ENCODE measurements around the gene SPINK8. TPM values are rescaled to one million over a fixed set of nuclear protein-coding genes. Genes with fewer than 3 reads are reported as not detected.

The SPINK8 gene
- total and polyA plus RNA-seq, 2 of the 4 experiments (the other 2 are of a cell fraction), result not detected

DNA sequence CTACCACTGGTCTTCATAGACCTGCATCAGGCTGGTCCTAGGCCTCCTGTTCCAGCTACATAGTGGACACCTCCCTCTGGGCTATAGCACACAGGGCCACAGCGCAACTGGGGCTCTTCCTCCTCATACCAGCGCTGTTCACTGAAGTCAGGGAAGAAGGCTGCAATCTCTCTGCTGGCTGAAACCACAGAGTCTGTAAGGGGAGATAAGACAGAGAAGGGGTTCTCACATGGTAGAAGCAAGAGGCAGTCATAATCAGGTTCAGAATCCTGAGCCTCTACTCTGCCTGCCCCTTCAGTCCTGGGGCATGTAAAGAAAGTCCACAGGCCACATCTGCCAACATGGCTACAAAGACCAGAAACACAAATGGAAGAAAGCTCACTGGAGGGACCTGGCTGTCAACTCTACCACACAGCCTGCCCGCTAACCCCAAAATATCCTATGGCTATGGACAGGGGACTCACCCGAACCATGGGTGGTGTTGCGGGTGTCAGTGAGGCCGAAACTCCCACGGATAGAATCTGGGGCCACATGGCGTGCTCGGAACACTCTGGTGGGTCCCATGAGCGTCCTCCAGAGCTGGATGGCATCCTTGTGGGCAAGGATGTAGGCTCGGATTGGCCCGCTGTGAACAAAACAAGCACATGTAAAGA is 38.7 kb downstream of the SPINK8 start:
- CTCF ChIA-PET, result no interaction called here
- Histone ChIP-seq H3K23ac (ENCODE audit: low read depth, low read length) (no peak overlapping the region), H3K4ac (ENCODE audit: low read depth, low read length) (no peak overlapping the region), H3K9me1 (ENCODE audit: insufficient read depth, low read length) (peaks cover 12% of the 10 kb centered on the region; the same call in 1 of the 2 replicates), H3K79me1 (ENCODE audit: low read depth in 1 of 2, low read length in 2 of 2) (peaks cover 18 to 32% of the 10 kb centered on the region in 2 experiments), H3K4me3 (ENCODE audit: insufficient read depth, low read depth, low read length) (no peak overlapping the region), H2BK20ac (ENCODE audit: low read depth, low read length) (no peak overlapping the region), H2BK5ac (ENCODE audit: low read depth, low read length, poor library complexity, severe bottlenecking) (no peak overlapping the region), H2BK120ac (ENCODE audit: low read depth, low read length) (no peak overlapping the region), H3K9me3 (ENCODE audit: control insufficient read depth, insufficient read depth, low read length) (no peaks in the 10 kb centered on the region), H3K27me3 (ENCODE audit: control insufficient read depth, insufficient read depth, low read length) (no peaks in the 10 kb centered on the region), H3K56ac (ENCODE audit: extremely low read depth, insufficient read depth, low read length) (no peak overlapping the region), H2AFZ (replicated peaks; ENCODE audit: low read length, poor library complexity) (no peak overlapping the region), H4K20me1 (ENCODE audit: insufficient read depth, low read length) (no peaks in the 10 kb centered on the region), H4K91ac (ENCODE audit: insufficient read depth, low read depth, low read length) (no peak overlapping the region), H2BK15ac (ENCODE audit: low read depth, low read length) (no peak overlapping the region), H3K18ac (ENCODE audit: low read depth, low read length) (no peak overlapping the region), H3K4me2 (ENCODE audit: low read depth, low read length) (no peak overlapping the region), H2AK9ac (replicated peaks; ENCODE audit: low read depth, low read length, poor library complexity) (no peak overlapping the region), H3K27ac (ENCODE audit: insufficient read depth, low read length) (no peak overlapping the region), H3K36me3 (ENCODE audit: control insufficient read depth, insufficient read depth, low read length) (peaks cover 30% of the 10 kb centered on the region), H4K8ac (ENCODE audit: low read depth in 2 of 2, low read length in 2 of 2) (no peak overlapping the region), H3K9ac (ENCODE audit: low read depth, low read length) (no peak overlapping the region), H4K5ac (ENCODE audit: low read depth, low read length) (no peak overlapping the region), H2AK5ac (ENCODE audit: low read depth, low read length) (no peak overlapping the region), H3K4me1 (ENCODE audit: control insufficient read depth, insufficient read depth, low read length) (no peaks in the 10 kb centered on the region), H3K14ac (replicated peaks; ENCODE audit: low read depth, low read length) (no peak overlapping the region)
- TF ChIP-seq POLR2A (IDR thresholded peaks at IDR 0.05; ENCODE audit: low read depth, low read length) (no peak), RFX5 (IDR thresholded peaks at IDR 0.05; ENCODE audit: low read depth, low read length) (no peak)
- 100% methylated on average over 8 of the region's 12 CpGs; no CpG with 5 or more reads in 1 of the 2 experiments for WGBS, 2 experiments (ENCODE audit: extremely low coverage in 2 of 2, insufficient read length in 1 of 2)
- no peak for DNase-seq
- POLR2A ChIA-PET (ENCODE audit: unreplicated experiment), result no interaction called here
- dilution Hi-C loops (cut with HindIII; ENCODE audit: low sequenced_read_pairs, unreplicated experiment) (no loop called here), intact Hi-C loops (cut with micrococcal nuclease) (no loop called here), in situ Hi-C loops (cut with MboI; ENCODE audit: low sequenced_read_pairs) (no loop called here)
- BruUV-seq (replicated peaks), result no TSS peak
- no peak for ATAC-seq (ENCODE audit: low read depth)
